GM12801 (cell line): ENCODE results near the gene NR3C2.

Source experiments
- TF ChIP-seq, protein P1 (sequence below): IDR thresholded peaks from one replicate; pipeline ENCODE4 v1.5.1; 2011; ENCODE audit warnings: control low read depth; ENCODE audit not compliant: insufficient read length; ENCODE audit errors: extremely low read depth

NR3C2 gene

DNA sequence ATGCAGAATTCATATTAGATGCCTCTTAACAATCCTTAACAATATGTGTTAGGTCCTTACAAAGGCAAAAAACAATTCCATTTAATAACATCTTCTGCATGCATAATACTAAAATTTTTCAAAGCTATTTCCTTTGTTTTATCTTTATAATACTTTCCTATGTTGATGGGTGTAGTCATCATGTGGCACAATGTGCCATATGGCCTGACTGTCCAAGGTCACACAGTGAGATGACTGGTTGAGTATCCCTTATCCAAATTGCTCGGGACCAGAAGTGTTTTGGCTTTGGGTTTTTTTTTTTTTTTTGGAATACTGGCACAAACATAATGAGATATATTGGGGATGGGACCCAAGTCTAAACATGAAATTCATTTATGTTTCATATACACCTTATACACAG, 77.7 kb downstream of the NR3C2 start:
- TF ChIP-seq, protein P1, sequence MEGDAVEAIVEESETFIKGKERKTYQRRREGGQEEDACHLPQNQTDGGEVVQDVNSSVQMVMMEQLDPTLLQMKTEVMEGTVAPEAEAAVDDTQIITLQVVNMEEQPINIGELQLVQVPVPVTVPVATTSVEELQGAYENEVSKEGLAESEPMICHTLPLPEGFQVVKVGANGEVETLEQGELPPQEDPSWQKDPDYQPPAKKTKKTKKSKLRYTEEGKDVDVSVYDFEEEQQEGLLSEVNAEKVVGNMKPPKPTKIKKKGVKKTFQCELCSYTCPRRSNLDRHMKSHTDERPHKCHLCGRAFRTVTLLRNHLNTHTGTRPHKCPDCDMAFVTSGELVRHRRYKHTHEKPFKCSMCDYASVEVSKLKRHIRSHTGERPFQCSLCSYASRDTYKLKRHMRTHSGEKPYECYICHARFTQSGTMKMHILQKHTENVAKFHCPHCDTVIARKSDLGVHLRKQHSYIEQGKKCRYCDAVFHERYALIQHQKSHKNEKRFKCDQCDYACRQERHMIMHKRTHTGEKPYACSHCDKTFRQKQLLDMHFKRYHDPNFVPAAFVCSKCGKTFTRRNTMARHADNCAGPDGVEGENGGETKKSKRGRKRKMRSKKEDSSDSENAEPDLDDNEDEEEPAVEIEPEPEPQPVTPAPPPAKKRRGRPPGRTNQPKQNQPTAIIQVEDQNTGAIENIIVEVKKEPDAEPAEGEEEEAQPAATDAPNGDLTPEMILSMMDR, result no peak

DNA sequence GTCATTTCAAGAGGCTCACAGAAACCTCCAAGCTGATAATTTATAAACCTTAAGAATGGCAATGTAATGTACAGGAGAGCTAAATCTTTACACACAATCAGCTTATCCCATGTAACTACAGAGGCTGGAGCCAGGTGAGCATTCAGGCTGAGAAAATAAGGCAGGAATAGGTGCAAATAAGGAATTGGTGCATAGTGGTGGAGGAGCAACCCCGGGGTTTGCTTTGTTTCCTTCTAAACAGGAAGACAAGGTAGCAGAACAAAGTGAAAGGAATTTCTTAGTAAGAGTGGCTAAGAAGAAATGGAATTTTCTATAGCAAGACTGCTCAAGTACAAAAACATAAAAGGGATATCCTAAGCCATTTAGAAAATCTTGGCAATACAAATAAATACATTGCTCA, 82.4 kb downstream of the NR3C2 start:
- TF ChIP-seq, protein P1, result no peak

DNA sequence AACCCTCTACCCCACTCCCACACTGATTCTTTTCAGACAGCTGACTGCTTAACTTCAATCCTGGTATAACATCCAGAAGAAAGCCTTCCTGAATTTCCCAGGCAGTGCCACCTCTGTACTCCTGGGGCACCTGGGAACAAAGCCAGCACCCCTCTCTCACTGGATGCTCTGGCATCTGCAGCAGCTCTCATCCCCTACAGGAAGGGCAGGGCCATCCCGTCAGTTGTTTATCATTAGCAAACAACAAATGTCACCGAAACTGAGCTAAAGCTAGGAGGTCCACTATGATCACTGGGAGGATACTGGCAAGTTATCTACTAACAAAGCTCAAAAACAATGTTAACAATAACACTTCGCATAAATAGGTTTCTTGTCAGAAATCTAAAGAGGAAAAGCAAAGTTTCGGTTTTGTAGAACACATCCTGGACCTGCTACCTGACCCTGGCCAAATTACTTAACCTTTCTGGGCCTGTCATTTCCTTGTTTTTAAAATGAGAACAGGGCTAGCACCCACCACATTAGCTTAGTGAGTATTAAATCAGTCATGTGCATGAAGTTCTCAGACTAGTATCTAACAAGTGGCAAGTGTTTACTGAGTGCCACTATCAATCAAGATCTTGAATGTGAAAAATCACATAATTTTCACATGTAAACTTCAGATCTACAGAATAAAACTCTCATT, 86.6 kb downstream of the NR3C2 start:
- TF ChIP-seq, protein P1, result no peak

DNA sequence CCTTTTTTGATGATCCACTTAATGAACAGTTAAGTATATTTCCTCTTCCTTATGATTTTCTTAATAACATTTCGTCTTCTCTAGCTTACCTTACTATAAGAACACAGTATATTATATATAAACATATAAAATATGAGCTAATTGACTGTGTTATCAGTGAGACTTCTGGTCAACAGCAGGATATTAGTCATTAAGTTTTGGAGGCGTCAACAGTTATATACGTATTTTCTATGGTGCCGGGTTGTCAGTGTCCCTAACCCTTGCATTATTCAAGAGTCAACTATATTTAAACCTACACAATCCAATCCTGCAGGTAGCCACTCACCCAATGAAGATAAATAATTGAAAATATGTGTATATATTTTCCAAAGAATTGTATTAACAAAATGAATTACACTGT, 88.0 kb downstream of the NR3C2 start:
- TF ChIP-seq, protein P1, result no peak

DNA sequence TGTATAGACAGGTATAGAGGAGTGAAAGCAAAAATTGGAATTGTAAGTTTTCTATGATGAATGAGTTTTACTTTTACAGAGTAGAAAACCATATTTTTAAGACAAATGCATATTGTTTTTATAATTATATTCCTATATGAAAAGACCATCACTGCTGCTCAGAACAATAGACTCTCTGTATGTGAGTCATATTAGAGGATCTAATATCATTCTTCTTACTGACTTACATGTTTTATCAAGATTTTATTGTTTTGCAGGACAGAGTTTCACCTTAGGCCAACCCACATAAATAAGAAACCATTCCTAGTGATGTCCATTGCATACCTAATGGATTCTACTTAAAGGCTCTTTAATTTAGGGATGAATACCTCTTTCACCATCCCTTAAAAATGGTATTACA, 88.6 kb downstream of the NR3C2 start:
- TF ChIP-seq, protein P1, result no peak

DNA sequence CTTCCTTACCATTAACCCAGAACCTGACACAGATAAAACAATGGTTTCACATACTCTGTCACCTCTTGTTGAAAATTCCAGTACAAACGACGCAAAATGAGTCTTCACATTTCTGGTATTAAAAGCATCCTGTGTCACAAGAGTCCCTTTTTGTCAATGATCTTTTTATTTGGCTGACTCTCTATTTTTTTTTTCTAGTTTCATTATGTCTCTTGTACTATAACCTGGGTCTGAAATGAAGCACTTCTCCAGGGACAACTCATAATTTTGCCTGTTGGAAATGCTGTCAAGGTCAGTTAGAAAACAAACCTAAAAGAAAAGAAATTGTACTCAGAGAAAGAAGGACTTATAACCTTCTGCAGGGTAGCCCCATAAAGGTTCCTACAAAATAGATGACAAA, 93.1 kb downstream of the NR3C2 start:
- TF ChIP-seq, protein P1, result no peak

DNA sequence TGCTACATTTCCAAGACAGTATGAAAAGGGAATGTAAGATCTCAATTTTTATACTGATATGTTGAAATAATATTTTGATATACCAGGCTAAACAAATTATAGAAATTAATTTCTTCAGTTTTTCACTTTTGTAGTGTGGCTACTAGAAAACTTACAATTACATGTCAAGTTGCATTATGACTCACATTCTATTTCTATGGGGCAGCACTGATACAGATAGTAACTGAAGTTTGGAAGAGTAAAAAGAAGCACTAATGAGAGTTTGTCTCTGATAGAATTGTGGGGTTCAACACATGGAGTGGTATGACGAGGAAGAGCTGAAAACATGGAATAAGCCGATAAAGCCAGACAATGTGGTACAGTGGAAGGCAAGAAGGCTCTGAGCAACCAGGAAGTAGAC, 95.6 kb downstream of the NR3C2 start:
- TF ChIP-seq, protein P1, result no peak
